ENCODE measurements around the gene HNF1A. TPM values are rescaled to one million over a fixed set of nuclear protein-coding genes. Genes with fewer than 3 reads are reported as not detected.

The HNF1A gene
- total RNA-seq, 4 donors from 2014 or later, result 0.27 to 0.47 TPM; not detected in 2

GRCh38 chr12:120981407-120981941, 3.1 kb downstream of the HNF1A start:
- 65 to 76% methylated on average over 4 to 6 of the region's 6 CpGs for WGBS, 2 donors (ENCODE audit: low coverage in 1 of 2)
- no peak overlapping the region for H3K4me3 ChIP-seq
- no peak for ATAC-seq
- TF ChIP-seq POLR2A (IDR thresholded peaks at IDR 0.05), result no peak
- no peak for TF ChIP-seq EP300 (IDR thresholded peaks at IDR 0.05)
- TF ChIP-seq POLR2AphosphoS5 (IDR thresholded peaks at IDR 0.05), result no peak
- TF ChIP-seq CTCF (IDR thresholded peaks at IDR 0.05), result no peak
- no peak overlapping the region for H3K27ac ChIP-seq
- H3K27me3 ChIP-seq, result no peaks in the 10 kb centered on the region
- peaks cover 0 to 15% (median 0%) of the 10 kb centered on the region in 3 donors for H3K4me1 ChIP-seq
- H3K9me3 ChIP-seq, result no peaks in the 10 kb centered on the region
- no peaks in the 10 kb centered on the region for H3K36me3 ChIP-seq

GRCh38 chr12:120982659-120983058, 4.3 kb downstream of the HNF1A start:
- Histone ChIP-seq H3K27ac (no peak overlapping the region), H3K4me3 (no peak overlapping the region), H3K36me3 (no peaks in the 10 kb centered on the region), H3K4me1 (peaks cover 0 to 15% (median 0%) of the 10 kb centered on the region in 3 donors), H3K9me3 (no peaks in the 10 kb centered on the region), H3K27me3 (no peaks in the 10 kb centered on the region)
- no peak for ATAC-seq
- WGBS, 2 donors (ENCODE audit: low coverage in 1 of 2), result 74 to 91% methylated on average over 5 to 7 of the region's 7 CpGs
- TF ChIP-seq POLR2AphosphoS5 (IDR thresholded peaks at IDR 0.05) (no peak), EP300 (IDR thresholded peaks at IDR 0.05) (no peak), CTCF (IDR thresholded peaks at IDR 0.05) (no peak), POLR2A (IDR thresholded peaks at IDR 0.05) (no peak)

GRCh38 chr12:120983759-120984158, 5.4 kb downstream of the HNF1A start:
- no peak overlapping the region for H3K4me3 ChIP-seq
- H3K36me3 ChIP-seq, result no peaks in the 10 kb centered on the region
- no peak overlapping the region for H3K27ac ChIP-seq
- no peak for ATAC-seq
- H3K27me3 ChIP-seq, result no peaks in the 10 kb centered on the region
- TF ChIP-seq EP300 (IDR thresholded peaks at IDR 0.05) (no peak), POLR2AphosphoS5 (IDR thresholded peaks at IDR 0.05) (no peak), CTCF (IDR thresholded peaks at IDR 0.05) (no peak), POLR2A (IDR thresholded peaks at IDR 0.05) (no peak)
- H3K4me1 ChIP-seq, result peaks cover 0 to 4% (median 0%) of the 10 kb centered on the region in 3 donors
- H3K9me3 ChIP-seq, result no peaks in the 10 kb centered on the region
- 20% methylated on average over 1 of the region's 4 CpGs; no CpG with 5 or more reads in 1 of the 2 donors for WGBS, 2 donors (ENCODE audit: low coverage in 1 of 2)

- Histone ChIP-seq H3K27me3 (no peaks in the 10 kb centered on the region), H3K27ac (no peak overlapping the region), H3K9me3 (no peaks in the 10 kb centered on the region), H3K4me1 (no peaks in the 10 kb centered on the region), H3K36me3 (no peaks in the 10 kb centered on the region), H3K4me3 (no peak overlapping the region)
- 57% methylated on average over 3 of the region's 3 CpGs; no CpG with 5 or more reads in 1 of the 2 donors for WGBS, 2 donors (ENCODE audit: low coverage in 1 of 2)
- TF ChIP-seq CTCF (IDR thresholded peaks at IDR 0.05), result no peak
- no peak for TF ChIP-seq POLR2AphosphoS5 (IDR thresholded peaks at IDR 0.05)
- no peak for TF ChIP-seq POLR2A (IDR thresholded peaks at IDR 0.05)
- no peak for TF ChIP-seq EP300 (IDR thresholded peaks at IDR 0.05)
- ATAC-seq, result no peak
Measured at GRCh38 chr12:120984351-120984898, 6.1 kb downstream of the HNF1A start.

- Histone ChIP-seq H3K27ac (no peak overlapping the region), H3K9me3 (no peaks in the 10 kb centered on the region), H3K36me3 (no peaks in the 10 kb centered on the region), H3K27me3 (no peaks in the 10 kb centered on the region), H3K4me3 (no peak overlapping the region), H3K4me1 (no peaks in the 10 kb centered on the region)
- no peak for ATAC-seq
- TF ChIP-seq POLR2AphosphoS5 (IDR thresholded peaks at IDR 0.05) (no peak), EP300 (IDR thresholded peaks at IDR 0.05) (no peak), POLR2A (IDR thresholded peaks at IDR 0.05) (no peak), CTCF (IDR thresholded peaks at IDR 0.05) (no peak)
- 87 to 88% methylated on average over 4 of the region's 4 CpGs for WGBS, 2 donors (ENCODE audit: low coverage in 1 of 2)
Measured at GRCh38 chr12:120988234-120988633, 9.9 kb downstream of the HNF1A start.

Measured in gastroesophageal sphincter (tissue), 4 donors.